Esophagus mucosa (tissue), 1 donor: Measurements from ENCODE around the gene PTPRN2. TPM values are rescaled to one million over a fixed set of nuclear protein-coding genes. Genes with fewer than 3 reads are reported as not detected.
A peak's percentile ranks its signal among the peaks of the same experiment; 100 is the strongest.
"Not testable (repeated sequence)": the region's sequence is repeated elsewhere in the genome, so short reads cannot be mapped to it uniquely, and the experiment has no call there.

Experiments used
- ATAC-seq: fragments of 200-7000 bp; cut with Tn5 transposase; one replicate; pipeline ENCODE4 v1.9.1; 2020
- total RNA-seq: library from RNA; stranded (reverse); gene quantifications from one replicate; pipeline ENCODE4 v1.2.4, GENCODE V29; 2023
- donor health status: DM: yes; HTN: yes; CAD: no.

Gene PTPRN2
- total RNA-seq, 1 donor from 2014 or later = 0.44 TPM

GRCh38 chr7:157518514-157519175 is 1069.0 kb downstream of the PTPRN2 start:
- ATAC-seq = no peak

DNA sequence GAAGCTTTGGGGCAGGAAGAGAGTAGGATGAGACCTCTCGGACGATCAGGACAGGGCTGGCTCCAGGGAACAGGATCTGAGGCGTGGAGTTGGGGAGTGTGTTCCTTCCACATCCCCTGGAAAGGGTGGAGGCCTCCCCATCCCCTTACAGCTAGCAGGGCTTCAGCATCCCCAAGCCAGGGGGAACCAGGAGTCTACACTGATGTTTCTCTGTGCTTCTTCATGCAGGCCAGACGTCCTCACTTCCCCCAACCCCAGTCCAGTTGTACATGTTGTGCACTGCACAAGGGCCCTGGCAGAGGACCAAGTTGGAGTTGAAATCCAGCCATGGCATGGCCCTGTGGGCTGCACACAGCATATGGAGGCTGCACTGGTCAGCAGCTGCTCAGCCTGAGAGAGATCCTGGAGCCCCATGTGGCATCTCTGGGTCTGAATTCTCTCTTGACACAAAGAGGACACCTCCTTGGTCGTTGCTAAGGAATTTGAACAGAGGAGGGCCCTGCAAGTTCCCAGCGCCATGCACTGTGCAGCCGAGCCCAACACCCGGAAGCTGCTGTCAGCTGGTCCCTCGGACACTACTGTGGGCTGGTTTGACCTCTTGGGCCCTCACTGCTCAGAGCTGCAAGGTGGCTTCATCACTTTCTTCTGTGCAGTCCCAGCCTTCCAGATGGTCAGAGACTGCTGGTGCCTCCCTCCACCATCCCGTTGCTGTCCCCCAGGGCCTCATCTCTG is 1069.7 kb downstream of the PTPRN2 start:
- ATAC-seq = no peak

- no peak for ATAC-seq
Measured at GRCh38 chr7:157516911-157517781, 1070.5 kb downstream of the PTPRN2 start.

- no peak for ATAC-seq
Measured at GRCh38 chr7:157516311-157516710, 1071.3 kb downstream of the PTPRN2 start.

DNA sequence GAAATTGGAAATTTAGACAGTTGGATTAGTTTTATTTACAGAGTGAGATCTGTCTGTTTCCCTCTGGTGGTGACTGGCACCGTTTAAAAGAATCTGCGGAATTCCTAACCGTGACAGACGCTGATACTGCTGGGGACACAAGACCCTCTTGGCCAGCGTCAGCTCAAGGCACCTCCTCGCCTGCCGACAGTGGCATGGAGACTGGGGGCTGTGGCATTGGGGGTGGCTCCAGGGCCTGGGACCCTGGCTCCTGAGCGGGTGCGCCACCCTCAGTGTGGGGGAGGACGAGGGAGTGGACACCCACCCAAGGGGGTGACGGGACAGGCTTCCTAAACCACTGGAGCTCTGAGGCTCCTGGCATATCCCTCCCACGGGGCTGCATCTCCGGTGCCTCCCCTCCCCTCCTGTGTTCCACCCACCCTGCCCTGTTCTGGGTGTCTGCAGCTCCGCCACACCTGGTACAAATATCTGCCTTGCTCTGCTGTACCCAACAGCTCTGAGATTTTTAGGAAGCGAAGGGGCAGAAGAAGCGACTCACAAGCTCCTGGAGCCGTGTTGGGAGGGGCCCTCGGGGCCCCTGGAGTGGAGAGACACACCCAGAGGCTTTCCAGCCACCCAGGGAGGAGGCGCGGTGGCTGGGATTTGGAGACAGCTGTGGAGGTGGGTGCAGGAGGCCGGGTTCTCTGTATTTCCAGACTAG is 1072.1 kb downstream of the PTPRN2 start:
- no peak for ATAC-seq

GRCh38 chr7:157514746-157515145 is 1072.9 kb downstream of the PTPRN2 start:
- ATAC-seq = no peak

GRCh38 chr7:157514306-157514705 is 1073.3 kb downstream of the PTPRN2 start:
- ATAC-seq = no peak

- ATAC-seq = no peak
Measured at GRCh38 chr7:157513682-157514081, 1073.9 kb downstream of the PTPRN2 start.

- ATAC-seq = no peak
Measured at GRCh38 chr7:157513162-157513621, 1074.4 kb downstream of the PTPRN2 start.

GRCh38 chr7:157509226-157509625 is 1078.4 kb downstream of the PTPRN2 start:
- no peak for ATAC-seq

DNA sequence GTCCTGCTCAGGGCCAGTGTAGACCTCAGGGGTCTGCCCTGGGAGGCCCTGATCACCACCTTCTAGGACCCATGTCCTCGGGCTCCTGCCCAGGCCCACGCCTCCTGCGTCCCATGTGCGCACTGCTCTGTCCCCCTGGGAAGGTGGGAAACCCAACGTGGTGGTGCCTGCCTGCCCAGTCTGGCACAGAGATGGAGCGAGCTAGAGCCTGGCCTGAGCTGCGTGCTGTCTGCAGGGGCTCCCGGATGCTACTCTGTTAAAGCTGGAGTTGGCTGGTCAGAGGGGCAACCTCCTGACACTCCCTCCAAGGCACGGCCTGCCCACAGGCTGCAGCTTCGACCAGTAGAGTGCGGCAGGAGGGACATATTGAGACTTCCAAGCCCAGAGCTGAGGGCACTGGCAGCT is 1079.1 kb downstream of the PTPRN2 start:
- no peak for ATAC-seq

GRCh38 chr7:157507987-157508386 is 1079.6 kb downstream of the PTPRN2 start:
- no peak for ATAC-seq

- no peak for ATAC-seq
Measured at GRCh38 chr7:157506268-157506667, 1081.4 kb downstream of the PTPRN2 start.

DNA sequence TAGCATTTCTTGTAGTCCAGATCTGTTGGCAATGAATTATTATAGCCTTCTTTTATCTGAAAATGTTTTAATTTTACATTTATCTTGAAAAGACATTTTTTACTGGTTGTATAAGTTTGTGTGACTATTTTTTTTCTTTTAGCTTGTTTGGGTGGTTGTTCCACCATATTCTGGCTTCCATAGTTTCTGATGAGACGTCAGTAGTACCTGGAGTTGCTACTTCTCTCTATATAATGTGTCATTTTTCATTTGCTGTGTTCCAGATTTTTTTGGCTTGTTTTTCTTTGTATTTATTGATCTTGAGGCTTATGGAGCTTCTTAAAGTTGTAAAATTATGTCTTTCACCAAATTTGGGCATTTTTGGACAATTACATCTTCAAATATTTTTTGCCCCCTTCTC is 1082.0 kb downstream of the PTPRN2 start:
- no peak for ATAC-seq

DNA sequence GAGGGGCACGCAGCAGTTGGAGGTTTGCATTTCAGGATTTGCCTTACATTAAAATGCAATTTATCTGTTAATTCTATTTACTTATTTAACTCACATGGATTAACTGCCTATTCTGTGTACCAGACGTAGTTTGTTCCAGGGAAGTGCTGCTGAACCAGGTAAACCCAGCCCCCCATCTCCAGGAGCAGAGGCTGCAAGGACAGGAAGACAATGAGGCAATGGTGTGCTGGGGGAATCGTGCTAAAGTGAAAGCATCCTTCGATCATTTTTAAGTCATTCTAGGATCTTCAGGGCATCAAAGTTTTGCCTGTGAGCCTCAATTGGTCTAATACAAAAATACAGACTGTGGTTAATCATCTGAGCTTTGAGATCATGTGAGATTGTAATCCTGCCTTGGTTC is 1084.4 kb downstream of the PTPRN2 start:
- ATAC-seq = no peak

DNA sequence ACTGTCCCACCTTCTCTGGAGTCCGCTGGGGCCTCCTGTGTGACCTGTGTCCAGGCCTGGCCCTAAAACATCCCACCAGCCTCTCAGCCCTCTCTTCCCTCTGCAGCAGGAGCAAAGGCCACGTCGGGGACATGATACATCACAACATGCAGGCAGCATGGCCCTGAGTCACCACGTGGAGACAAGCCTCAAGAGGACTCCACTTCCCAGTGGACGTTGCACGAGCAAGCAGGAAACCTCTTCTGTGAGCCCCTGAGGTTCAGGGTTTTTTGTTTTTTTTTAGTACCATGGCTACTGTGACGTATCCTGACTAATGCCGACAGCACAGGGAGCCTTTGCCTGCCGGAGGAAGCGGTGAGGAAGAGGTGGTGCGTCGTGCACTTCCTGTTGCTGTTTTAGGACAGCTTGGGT is 1084.9 kb downstream of the PTPRN2 start:
- ATAC-seq = peak; percentile 57

- ATAC-seq = no peak
Measured at GRCh38 chr7:157501581-157501980, 1086.0 kb downstream of the PTPRN2 start.

DNA sequence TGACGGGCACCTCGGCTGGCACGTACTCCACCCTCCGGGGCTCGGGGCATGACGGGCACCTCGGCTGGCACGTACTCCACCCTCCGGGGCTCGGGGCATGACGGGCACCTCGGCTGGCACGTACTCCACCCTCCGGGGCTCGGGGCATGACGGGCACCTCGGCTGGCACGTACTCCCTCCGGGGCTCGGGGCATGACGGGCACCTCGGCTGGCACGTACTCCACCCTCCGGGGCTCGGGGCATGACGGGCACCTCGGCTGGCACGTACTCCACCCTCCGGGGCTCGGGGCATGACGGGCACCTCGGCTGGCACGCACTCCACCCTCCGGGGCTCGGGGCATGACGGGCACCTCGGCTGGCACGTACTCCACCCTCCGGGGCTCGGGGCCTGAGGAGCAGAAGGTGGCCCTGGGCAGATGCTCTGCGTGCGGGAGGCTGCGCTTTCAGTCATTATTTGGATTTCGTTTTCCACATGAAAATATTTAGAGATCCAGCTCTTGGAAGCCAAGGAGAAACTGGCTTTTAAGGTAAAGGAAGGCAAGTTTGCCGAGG is 1086.6 kb downstream of the PTPRN2 start:
- not testable (repeated sequence) for ATAC-seq

DNA sequence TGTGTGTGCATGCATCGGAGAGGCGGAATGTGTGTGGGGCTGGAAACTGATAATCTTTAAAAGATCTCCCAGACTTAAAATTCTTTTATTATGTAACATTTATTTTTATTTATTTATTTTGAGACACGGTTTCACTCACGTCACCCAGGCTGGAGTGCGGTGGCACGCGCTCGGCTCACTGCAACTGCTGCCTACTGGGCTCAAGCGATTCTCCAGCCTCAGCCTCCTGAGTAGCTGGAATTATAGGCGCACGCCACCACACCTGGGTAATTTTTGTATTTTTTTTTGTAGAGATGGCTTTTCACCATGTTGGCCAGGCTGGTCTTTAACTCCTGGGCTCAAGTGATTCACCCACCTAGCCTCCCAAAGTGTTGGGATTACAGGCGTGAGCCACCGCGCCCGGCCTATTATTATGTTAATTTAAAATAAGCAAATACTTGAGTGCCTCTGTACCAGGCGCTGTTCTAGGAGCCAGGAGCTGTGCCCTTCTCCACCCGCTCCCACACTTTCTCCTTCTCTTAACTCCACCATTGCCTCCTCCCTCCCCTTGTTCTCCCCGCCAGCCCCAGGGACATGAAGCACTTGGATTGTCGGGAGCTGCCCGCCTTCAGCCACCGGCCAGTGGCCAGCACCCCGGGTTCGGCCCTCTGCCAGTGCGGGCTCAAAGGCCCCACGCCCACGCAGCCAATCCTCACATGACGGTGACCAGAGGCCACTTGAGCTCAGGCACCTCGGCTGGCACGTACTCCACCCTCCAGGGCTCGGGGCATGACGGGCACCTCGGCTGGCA is 1087.3 kb downstream of the PTPRN2 start:
- no peak for ATAC-seq

DNA sequence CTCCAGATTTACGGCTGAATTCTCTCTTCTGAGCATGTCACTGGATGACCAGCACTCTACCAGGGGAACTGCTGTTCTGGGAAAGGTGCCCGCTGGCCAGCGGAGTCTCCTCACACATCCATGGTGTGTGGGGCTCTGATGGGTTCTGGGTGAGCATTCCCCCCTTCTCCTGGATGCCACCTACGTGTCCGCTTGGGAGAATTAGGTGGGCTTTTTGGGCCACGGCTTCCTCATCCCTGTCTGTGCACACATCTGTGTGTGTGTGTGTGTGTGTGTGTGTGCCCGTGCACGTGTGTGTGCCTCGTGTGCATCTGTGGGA is 1087.8 kb downstream of the PTPRN2 start:
- ATAC-seq = no peak

DNA sequence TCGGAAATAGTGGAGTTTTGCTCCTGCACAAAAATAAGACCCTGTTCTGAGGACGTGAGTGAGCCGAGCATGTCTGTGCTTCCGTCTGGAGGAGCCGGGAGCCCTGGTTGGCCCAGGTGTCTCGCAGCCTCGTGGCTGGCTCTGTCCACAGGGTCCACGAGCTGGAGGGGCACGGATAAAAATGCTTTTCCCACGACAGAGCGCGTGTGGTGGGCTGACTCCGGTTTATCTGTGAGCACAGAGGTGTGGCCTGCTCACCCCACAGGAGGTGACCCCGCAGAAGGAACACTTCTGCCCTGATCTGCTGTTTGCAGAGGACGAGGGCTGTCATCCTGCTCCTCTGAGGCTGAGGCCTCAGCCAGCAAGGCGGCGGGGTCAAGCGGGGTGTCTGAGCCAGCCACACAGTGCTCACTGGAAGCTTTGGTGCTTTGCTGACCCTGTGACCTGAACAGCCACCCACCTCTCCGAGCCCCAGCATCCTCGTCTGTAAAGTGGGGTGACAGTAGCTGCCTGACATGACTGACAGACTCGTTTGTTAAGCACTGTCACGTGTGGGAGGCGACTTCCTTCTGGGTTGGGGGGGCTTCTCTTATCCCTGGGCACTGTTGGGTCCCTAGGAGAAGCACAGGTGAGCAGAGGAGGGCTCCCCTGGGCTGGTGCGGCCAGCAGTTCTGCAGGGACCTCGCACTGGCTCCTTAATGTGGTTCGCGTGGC is 1088.3 kb downstream of the PTPRN2 start:
- no peak for ATAC-seq
